ENCODE data around the gene MMADHC.

DNA sequence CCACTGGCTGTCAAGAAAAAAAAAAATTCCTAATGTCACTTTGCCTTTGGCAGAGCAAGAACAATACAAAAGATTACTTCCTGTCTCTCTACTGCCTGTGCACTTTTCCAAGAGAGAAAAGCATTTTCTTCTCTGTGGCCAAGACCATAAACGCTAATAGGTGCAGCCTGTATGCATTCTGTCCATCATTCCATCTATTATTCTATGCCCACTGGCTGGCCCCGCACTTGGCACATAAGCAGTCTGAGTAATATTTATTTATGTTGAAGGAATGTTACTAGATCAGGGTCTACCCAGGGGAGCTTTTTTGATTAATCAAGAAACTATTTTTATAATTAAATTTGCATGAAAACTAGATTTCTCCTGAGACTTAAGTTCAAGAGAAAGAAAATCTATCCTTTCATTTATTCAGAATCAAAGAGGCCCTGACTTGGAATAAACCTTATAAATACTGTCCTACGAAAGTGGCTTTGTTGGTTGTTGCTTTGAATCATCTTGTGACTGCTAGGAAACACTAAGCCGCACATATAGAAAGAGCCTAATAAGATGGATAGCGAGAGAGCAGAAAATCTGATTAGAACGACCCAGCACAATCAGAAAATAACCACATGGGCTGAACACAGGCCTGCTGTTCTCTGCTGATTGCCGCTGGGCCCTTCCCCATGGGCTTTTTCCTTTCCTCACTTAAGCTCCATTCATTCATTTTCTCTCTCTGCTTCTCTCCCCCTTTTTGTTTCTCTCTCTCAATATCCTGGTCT, 59.4 kb downstream of the MMADHC start:
- TF ChIP-seq HDAC2 (IDR thresholded peaks at IDR 0.05) = no peak
- no peak for TF ChIP-seq CTCF (IDR thresholded peaks at IDR 0.05)
- TF ChIP-seq POLR2A (IDR thresholded peaks at IDR 0.05; ENCODE audit: low read length) = no peak
